A549 treated with Hydrocortisone at 1 μM for 4 hours (cell line): ENCODE results near the gene SNRK. TPM values are rescaled to one million over a fixed set of nuclear protein-coding genes. Genes with fewer than 3 reads are reported as not detected.

Experiments
- total RNA-seq: library from RNA; stranded (reverse); fragments of 200-300 nt; extraction: Qiagen RNA extraction; gene quantifications from 5 replicates; pipeline ENCODE4 v1.2.3, GENCODE V29; 2022

The SNRK gene, protein sequence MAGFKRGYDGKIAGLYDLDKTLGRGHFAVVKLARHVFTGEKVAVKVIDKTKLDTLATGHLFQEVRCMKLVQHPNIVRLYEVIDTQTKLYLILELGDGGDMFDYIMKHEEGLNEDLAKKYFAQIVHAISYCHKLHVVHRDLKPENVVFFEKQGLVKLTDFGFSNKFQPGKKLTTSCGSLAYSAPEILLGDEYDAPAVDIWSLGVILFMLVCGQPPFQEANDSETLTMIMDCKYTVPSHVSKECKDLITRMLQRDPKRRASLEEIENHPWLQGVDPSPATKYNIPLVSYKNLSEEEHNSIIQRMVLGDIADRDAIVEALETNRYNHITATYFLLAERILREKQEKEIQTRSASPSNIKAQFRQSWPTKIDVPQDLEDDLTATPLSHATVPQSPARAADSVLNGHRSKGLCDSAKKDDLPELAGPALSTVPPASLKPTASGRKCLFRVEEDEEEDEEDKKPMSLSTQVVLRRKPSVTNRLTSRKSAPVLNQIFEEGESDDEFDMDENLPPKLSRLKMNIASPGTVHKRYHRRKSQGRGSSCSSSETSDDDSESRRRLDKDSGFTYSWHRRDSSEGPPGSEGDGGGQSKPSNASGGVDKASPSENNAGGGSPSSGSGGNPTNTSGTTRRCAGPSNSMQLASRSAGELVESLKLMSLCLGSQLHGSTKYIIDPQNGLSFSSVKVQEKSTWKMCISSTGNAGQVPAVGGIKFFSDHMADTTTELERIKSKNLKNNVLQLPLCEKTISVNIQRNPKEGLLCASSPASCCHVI
- 3.7 to 5.4 TPM (median 4.7 TPM) in 5 replicates for total RNA-seq

DNA sequence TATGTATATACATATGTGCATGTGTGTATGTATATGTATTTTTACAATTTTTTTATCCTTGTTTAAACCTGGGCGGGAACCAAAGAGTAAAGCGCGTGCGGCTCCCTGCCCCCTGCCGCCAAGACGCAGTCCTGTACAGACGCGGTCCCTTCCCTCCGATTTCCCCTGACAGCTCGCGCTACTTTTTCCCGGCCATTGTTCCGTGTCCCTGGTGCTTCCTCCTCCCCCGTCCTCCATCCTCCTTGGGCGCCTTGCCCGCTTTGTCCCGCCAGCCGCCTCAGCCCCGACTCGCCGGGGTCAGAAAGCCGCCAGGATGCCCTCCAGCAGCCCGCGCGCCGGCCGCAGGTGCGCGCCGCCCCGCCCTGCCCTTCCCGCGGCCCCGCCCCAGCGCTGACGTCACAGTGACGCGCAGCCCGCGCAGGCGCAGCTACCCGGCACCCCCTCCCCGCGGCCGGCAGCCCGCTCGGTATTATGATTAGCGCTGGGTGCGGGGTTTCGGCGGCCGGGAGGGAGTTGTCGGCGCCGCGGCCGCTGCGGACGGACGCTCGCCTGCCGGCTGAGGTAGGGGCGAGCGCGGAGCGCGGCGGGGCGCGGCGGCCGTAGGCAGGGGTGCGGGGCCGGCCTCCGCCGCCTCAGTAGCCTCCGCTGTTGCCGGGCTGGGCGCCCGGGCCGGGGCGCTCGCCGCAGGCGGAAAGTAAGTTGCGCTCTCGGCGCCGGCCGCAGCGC lies at the start of gene SNRK:
SNRK (plus strand) TSS at position 426 of the 726 bp plus-strand sequence. CDS start 16,664 bp downstream, outside the sequence.

Other genes starting within 250 kb of the SNRK start
- 6.8 to 8.8 TPM (median 7.7 TPM) in 5 replicates for gene POMGNT2, start 180.5 kb upstream of the SNRK start, total RNA-seq